ENCODE results near the gene GPR34. TPM values are rescaled to one million over a fixed set of nuclear protein-coding genes. Genes with fewer than 3 reads are reported as not detected.

The GPR34 gene
- total and polyA plus RNA-seq, 4 donors: 1.7 to 9.0 (median 4.3) TPM

DNA sequence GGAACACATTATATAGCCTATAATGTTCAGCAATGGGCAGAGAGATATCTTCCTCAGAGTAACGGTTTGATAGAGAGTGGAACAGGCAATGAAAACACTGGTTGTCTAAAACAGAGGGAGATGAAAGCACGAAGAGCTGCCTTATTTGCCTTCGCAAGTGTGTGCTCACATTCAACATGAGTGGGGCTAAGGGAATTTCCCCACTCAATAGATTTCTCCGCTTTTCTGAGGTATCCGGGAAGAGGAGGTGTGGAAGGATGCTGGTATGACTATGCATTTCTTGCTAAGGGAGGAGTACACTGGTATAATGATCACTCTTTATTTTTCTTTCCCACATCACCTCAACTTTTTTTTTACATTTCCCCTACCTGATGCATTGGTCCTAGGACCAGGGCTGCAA lies 27.4 kb downstream of the GPR34 start (continued):
- TF ChIP-seq, protein P1, sequence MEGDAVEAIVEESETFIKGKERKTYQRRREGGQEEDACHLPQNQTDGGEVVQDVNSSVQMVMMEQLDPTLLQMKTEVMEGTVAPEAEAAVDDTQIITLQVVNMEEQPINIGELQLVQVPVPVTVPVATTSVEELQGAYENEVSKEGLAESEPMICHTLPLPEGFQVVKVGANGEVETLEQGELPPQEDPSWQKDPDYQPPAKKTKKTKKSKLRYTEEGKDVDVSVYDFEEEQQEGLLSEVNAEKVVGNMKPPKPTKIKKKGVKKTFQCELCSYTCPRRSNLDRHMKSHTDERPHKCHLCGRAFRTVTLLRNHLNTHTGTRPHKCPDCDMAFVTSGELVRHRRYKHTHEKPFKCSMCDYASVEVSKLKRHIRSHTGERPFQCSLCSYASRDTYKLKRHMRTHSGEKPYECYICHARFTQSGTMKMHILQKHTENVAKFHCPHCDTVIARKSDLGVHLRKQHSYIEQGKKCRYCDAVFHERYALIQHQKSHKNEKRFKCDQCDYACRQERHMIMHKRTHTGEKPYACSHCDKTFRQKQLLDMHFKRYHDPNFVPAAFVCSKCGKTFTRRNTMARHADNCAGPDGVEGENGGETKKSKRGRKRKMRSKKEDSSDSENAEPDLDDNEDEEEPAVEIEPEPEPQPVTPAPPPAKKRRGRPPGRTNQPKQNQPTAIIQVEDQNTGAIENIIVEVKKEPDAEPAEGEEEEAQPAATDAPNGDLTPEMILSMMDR (IDR thresholded peaks at IDR 0.05; ENCODE audit: low read depth, low read length, missing input control): no peak
- TF ChIP-seq RXRA (IDR thresholded peaks at IDR 0.05) (no peak), NR2F2 (IDR thresholded peaks at IDR 0.05) (no peak), GABPA (IDR thresholded peaks at IDR 0.05 in 1 of 2, conservative IDR thresholded peaks at IDR 0.05 in 1 of 2) (no peak), HNF4A (conservative IDR thresholded peaks at IDR 0.05) (no peak), FOXA1 (IDR thresholded peaks at IDR 0.05) (no peak), TAF1 (conservative IDR thresholded peaks at IDR 0.05) (no peak), SP1 (IDR thresholded peaks at IDR 0.05) (no peak), JUND (IDR thresholded peaks at IDR 0.05) (no peak), RAD21 (IDR thresholded peaks at IDR 0.05) (no peak), HNF4G (IDR thresholded peaks at IDR 0.05) (no peak)
- TF ChIP-seq, protein P2, sequence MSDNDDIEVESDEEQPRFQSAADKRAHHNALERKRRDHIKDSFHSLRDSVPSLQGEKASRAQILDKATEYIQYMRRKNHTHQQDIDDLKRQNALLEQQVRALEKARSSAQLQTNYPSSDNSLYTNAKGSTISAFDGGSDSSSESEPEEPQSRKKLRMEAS (IDR thresholded peaks at IDR 0.05): no peak

DNA sequence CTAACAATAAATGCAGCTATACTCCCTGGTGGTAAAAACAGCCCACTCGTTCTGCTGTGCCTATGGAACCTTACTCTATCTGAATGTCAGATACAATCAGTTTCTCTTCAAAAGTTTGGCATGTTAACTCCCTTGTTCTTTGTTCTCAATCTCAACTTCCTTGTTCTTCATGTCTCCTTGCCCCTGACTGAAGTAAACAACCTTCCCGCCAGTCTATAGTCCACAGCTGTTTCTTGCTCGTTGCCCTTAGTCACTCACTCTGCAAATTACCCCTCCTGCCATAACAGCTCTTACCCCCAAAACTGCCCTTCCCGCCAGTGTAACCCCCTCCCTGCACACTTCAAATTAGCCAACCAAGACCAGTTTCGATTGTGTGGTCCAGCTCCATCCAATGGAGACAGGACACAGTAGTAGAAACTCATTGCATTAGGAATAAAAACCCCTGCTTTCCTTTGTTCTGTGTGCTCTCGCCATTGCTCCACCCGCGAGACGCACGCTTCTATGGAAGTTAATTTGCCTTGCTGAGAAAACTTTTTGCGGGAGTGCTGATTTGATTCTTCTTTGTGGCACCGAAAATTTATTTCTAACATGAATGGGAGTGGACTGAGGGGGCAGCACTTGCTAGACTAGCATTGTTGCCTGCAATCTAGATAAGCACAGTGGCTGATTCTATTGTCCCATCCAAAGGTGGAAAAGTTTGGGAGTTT lies 28.1 kb downstream of the GPR34 start:
- TF ChIP-seq, protein P3, sequence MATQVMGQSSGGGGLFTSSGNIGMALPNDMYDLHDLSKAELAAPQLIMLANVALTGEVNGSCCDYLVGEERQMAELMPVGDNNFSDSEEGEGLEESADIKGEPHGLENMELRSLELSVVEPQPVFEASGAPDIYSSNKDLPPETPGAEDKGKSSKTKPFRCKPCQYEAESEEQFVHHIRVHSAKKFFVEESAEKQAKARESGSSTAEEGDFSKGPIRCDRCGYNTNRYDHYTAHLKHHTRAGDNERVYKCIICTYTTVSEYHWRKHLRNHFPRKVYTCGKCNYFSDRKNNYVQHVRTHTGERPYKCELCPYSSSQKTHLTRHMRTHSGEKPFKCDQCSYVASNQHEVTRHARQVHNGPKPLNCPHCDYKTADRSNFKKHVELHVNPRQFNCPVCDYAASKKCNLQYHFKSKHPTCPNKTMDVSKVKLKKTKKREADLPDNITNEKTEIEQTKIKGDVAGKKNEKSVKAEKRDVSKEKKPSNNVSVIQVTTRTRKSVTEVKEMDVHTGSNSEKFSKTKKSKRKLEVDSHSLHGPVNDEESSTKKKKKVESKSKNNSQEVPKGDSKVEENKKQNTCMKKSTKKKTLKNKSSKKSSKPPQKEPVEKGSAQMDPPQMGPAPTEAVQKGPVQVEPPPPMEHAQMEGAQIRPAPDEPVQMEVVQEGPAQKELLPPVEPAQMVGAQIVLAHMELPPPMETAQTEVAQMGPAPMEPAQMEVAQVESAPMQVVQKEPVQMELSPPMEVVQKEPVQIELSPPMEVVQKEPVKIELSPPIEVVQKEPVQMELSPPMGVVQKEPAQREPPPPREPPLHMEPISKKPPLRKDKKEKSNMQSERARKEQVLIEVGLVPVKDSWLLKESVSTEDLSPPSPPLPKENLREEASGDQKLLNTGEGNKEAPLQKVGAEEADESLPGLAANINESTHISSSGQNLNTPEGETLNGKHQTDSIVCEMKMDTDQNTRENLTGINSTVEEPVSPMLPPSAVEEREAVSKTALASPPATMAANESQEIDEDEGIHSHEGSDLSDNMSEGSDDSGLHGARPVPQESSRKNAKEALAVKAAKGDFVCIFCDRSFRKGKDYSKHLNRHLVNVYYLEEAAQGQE (IDR thresholded peaks at IDR 0.05): no peak
- TF ChIP-seq NR2F2 (IDR thresholded peaks at IDR 0.05) (no peak), RAD21 (IDR thresholded peaks at IDR 0.05) (no peak), EGR1 (IDR thresholded peaks at IDR 0.05; ENCODE audit: low read depth in 2 of 2) (no peak), TAF1 (conservative IDR thresholded peaks at IDR 0.05) (no peak), YY1 (IDR thresholded peaks at IDR 0.05) (no peak), FOXA2 (IDR thresholded peaks at IDR 0.05) (no peak), HNF4A (conservative IDR thresholded peaks at IDR 0.05) (no peak), JUND (IDR thresholded peaks at IDR 0.05) (no peak), FOXA1 (IDR thresholded peaks at IDR 0.05) (no peak), RXRA (IDR thresholded peaks at IDR 0.05) (no peak), SP1 (IDR thresholded peaks at IDR 0.05) (no peak), HNF4G (IDR thresholded peaks at IDR 0.05) (no peak)
- TF ChIP-seq, protein P4, sequence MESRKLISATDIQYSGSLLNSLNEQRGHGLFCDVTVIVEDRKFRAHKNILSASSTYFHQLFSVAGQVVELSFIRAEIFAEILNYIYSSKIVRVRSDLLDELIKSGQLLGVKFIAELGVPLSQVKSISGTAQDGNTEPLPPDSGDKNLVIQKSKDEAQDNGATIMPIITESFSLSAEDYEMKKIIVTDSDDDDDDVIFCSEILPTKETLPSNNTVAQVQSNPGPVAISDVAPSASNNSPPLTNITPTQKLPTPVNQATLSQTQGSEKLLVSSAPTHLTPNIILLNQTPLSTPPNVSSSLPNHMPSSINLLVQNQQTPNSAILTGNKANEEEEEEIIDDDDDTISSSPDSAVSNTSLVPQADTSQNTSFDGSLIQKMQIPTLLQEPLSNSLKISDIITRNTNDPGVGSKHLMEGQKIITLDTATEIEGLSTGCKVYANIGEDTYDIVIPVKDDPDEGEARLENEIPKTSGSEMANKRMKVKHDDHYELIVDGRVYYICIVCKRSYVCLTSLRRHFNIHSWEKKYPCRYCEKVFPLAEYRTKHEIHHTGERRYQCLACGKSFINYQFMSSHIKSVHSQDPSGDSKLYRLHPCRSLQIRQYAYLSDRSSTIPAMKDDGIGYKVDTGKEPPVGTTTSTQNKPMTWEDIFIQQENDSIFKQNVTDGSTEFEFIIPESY (IDR thresholded peaks at IDR 0.05): no peak
- TF ChIP-seq, protein P2 (IDR thresholded peaks at IDR 0.05): no peak
- Histone ChIP-seq H3K36me3 (ENCODE audit: control insufficient read depth in 4 of 4, insufficient read depth in 3 of 4, low read depth in 1 of 4, low read length in 3 of 4) (no peaks in the 10 kb centered on the region), H3K27me3 (ENCODE audit: control insufficient read depth in 4 of 4, insufficient read depth in 4 of 4, low read length in 3 of 4) (no peaks in the 10 kb centered on the region), H3K4me3 (ENCODE audit: low read depth in 1 of 3, low read length in 3 of 3) (no peak overlapping the region), H3K27ac (ENCODE audit: low read depth in 1 of 2, low read length in 2 of 2) (no peak overlapping the region), H3K4me1 (ENCODE audit: control insufficient read depth in 4 of 4, insufficient read depth in 4 of 4, low read length in 3 of 4) (no peaks in the 10 kb centered on the region), H3K9me3 (ENCODE audit: control insufficient read depth in 4 of 4, low read length in 3 of 4) (peaks cover 0 to 5% (median 2%) of the 10 kb centered on the region in 4 donors), H3K9ac (ENCODE audit: low read depth in 1 of 2, low read length in 2 of 2) (no peak overlapping the region)
- 92% methylated on average over 12 of the region's 12 CpGs for WGBS
- no peak for DNase-seq (ENCODE audit: low spot score)

Data from liver (tissue), 9 donors.